H1 (cell line): ENCODE measurements around the gene SEC61B. TPM values are rescaled to one million over a fixed set of nuclear protein-coding genes. Genes with fewer than 3 reads are reported as not detected.

Experiments
- CTCF ChIA-PET: fragments of 300-600 bp; sonication (Branson Sonifier 250); formaldehyde crosslinking; loops from one replicate; lab custom pipeline; 2021; ENCODE audit not compliant: partially characterized antibody; lab: Charles Lee
- POLR2A ChIA-PET: fragments of 300-600 bp; sonication (Branson Sonifier 250); formaldehyde crosslinking; loops from one replicate; lab custom pipeline; 2021; ENCODE audit warnings: inconsistent platforms; ENCODE audit not compliant: partially characterized antibody; lab: Charles Lee
- DNase-seq, 2 experiments: peaks; one replicate each; pipeline versions ENCODE4 v3.0.0 to v3.0.0-alpha.2; 2010 to 2022; ENCODE audit warnings: low spot score in 2 of 2, low read depth in 1 of 2, mixed read lengths in 1 of 2
- FAIRE-seq: peaks from 2 replicates; lab custom pipeline; 2011; peaks lifted over from hg19 to GRCh38; lab: Jason Lieb, UNC
- H2AFZ ChIP-seq: 2 replicates; pipeline ENCODE4 v1.8.1; 2012; ENCODE audit warnings: low read length, inconsistent platforms
- H2AK5ac ChIP-seq: 2 replicates; pipeline ENCODE4 v1.6.1; 2013; ENCODE audit warnings: low read depth, low read length
- H2BK120ac ChIP-seq: replicated peaks from 2 replicates; pipeline ENCODE3; 2013; ENCODE audit warnings: low read depth, low read length, inconsistent platforms
- H2BK12ac ChIP-seq: 2 replicates; pipeline ENCODE4 v1.6.1; 2013; ENCODE audit warnings: low read depth, low read length
- H2BK15ac ChIP-seq: 2 replicates; pipeline ENCODE4 v1.6.1; 2013; ENCODE audit warnings: low read length
- H2BK20ac ChIP-seq: 2 replicates; pipeline ENCODE4 v1.6.1; 2013; ENCODE audit warnings: low read length
- H2BK5ac ChIP-seq: 2 replicates; pipeline ENCODE4 v1.6.1; 2013; ENCODE audit warnings: low read depth, low read length
- H3K14ac ChIP-seq: 2 replicates; pipeline ENCODE4 v1.6.1; 2013; ENCODE audit warnings: inconsistent platforms; ENCODE audit not compliant: insufficient read length
- H3K18ac ChIP-seq: 2 replicates; pipeline ENCODE4 v1.6.1; 2013; ENCODE audit warnings: low read length; ENCODE audit errors: extremely low read depth
- H3K23ac ChIP-seq: 2 replicates; pipeline ENCODE4 v1.6.1; 2013; ENCODE audit warnings: inconsistent platforms; ENCODE audit not compliant: insufficient read length
- H3K23me2 ChIP-seq: 2 replicates; pipeline ENCODE4 v1.6.1; 2013; ENCODE audit warnings: low read depth, low read length
- H3K27ac ChIP-seq: 2 replicates; pipeline ENCODE4 v1.6.1; 2011; ENCODE audit warnings: low read depth, low read length, inconsistent platforms
- H3K27me3 ChIP-seq, 4 experiments: replicated peaks in 1 of 4; 1 replicate in 1 of 4; 2 replicates in 3 of 4; pipeline versions ENCODE4 v1.6.1 to v1.8.1; 2011 to 2013; ENCODE audit warnings: low read length in 3 of 4, mild to moderate bottlenecking in 3 of 4, inconsistent platforms in 2 of 4, mixed read lengths in 2 of 4, moderate library complexity in 1 of 4; ENCODE audit not compliant: control insufficient read depth in 3 of 4, insufficient read depth in 3 of 4; ENCODE audit errors: extremely low read depth in 1 of 4
- H3K36me3 ChIP-seq, 4 experiments: 2 replicates each; pipeline versions ENCODE4 v1.6.1 to v1.8.1; 2011 to 2013; ENCODE audit warnings: mild to moderate bottlenecking in 4 of 4, low read length in 3 of 4, moderate library complexity in 2 of 4, control low read depth in 1 of 4, inconsistent platforms in 1 of 4; ENCODE audit not compliant: insufficient read depth in 4 of 4, control insufficient read depth in 2 of 4
- H3K4ac ChIP-seq: replicated peaks from 2 replicates; pipeline ENCODE3; 2013; ENCODE audit warnings: low read length, low read depth, mixed read lengths, inconsistent platforms; ENCODE audit not compliant: insufficient read length
- H3K4me1 ChIP-seq, 4 experiments: replicated peaks in 1 of 4; 1 replicate in 1 of 4; 2 replicates in 3 of 4; pipeline versions ENCODE4 v1.6.1 to v1.8.1; 2011 to 2013; ENCODE audit warnings: low read length in 3 of 4, inconsistent platforms in 2 of 4, mixed read lengths in 1 of 4; ENCODE audit not compliant: insufficient read depth in 4 of 4, control insufficient read depth in 3 of 4
- H3K4me2 ChIP-seq, 2 experiments: 2 replicates each; pipeline versions ENCODE4 v1.6.1 to v1.8.1; 2011 to 2013; ENCODE audit warnings: low read depth in 2 of 2, low read length in 2 of 2, control low read depth in 1 of 2, inconsistent platforms in 1 of 2, mild to moderate bottlenecking in 1 of 2; ENCODE audit not compliant: insufficient read depth in 1 of 2
- H3K4me3 ChIP-seq, 4 experiments: fragments of 200-600, 300-600 bp in 1 of 4; sonication (generic), shearing (Covaris generic), sonication (Bioruptor Twin) in 1 of 4; 2 replicates each; pipeline versions ENCODE4 v1.5.1 to v1.8.1; 2011 to 2016; ENCODE audit warnings: low read length in 4 of 4, low read depth in 3 of 4, control low read depth in 2 of 4, inconsistent platforms in 2 of 4, mild to moderate bottlenecking in 2 of 4, mixed read lengths in 1 of 4, moderate library complexity in 1 of 4; ENCODE audit not compliant: insufficient read depth in 2 of 4; ENCODE audit errors: extremely low read depth in 1 of 4
- H3K56ac ChIP-seq: replicated peaks from 2 replicates; pipeline ENCODE3; 2013; ENCODE audit warnings: low read depth, mild to moderate bottlenecking, mixed read lengths, low read length, inconsistent platforms; ENCODE audit not compliant: insufficient read length
- H3K79me1 ChIP-seq: 2 replicates; pipeline ENCODE4 v1.6.1; 2013; ENCODE audit warnings: low read depth, low read length, control low read depth
- H3K79me2 ChIP-seq, 2 experiments: 2 replicates each; pipeline versions ENCODE4 v1.6.1 to v1.8.1; 2012 to 2013; ENCODE audit warnings: low read length in 2 of 2, mild to moderate bottlenecking in 2 of 2, inconsistent platforms in 1 of 2; ENCODE audit not compliant: insufficient read depth in 2 of 2, control insufficient read depth in 1 of 2
- H3K9ac ChIP-seq, 4 experiments: replicated peaks in 1 of 4; 1 replicate in 1 of 4; 2 replicates in 3 of 4; pipeline versions ENCODE4 v1.6.1 to v1.8.1; 2011 to 2013; ENCODE audit warnings: low read depth in 3 of 4, low read length in 3 of 4, control low read depth in 2 of 4, mild to moderate bottlenecking in 2 of 4, moderate library complexity in 2 of 4, inconsistent platforms in 1 of 4; ENCODE audit errors: extremely low read depth in 1 of 4
- H3K9me3 ChIP-seq, 2 experiments: 2 replicates each; pipeline versions ENCODE4 v1.6.1 to v1.8.1; 2012 to 2013; ENCODE audit warnings: mild to moderate bottlenecking in 2 of 2, moderate library complexity in 2 of 2, control low read depth in 1 of 2, inconsistent platforms in 1 of 2, low read depth in 1 of 2, low read length in 1 of 2, mixed read lengths in 1 of 2; ENCODE audit not compliant: insufficient read depth in 2 of 2
- H4K20me1 ChIP-seq, 2 experiments: replicated peaks in 1 of 2; 2 replicates each; pipeline versions ENCODE3 to v1.8.1; 2011 to 2013; ENCODE audit warnings: inconsistent platforms in 2 of 2, low read length in 2 of 2, mild to moderate bottlenecking in 1 of 2; ENCODE audit not compliant: insufficient read depth in 2 of 2, control insufficient read depth in 1 of 2
- H4K5ac ChIP-seq: 2 replicates; pipeline ENCODE4 v1.6.1; 2013; ENCODE audit warnings: low read length, low read depth, mixed read lengths, inconsistent platforms; ENCODE audit not compliant: insufficient read length
- H4K8ac ChIP-seq: 2 replicates; pipeline ENCODE4 v1.8.0; 2013; ENCODE audit warnings: mild to moderate bottlenecking, moderate library complexity, low read length, inconsistent platforms; ENCODE audit not compliant: insufficient read depth; ENCODE audit errors: extremely low read depth
- H4K91ac ChIP-seq: replicated peaks from 2 replicates; pipeline ENCODE3; 2013; ENCODE audit warnings: low read length, mixed read lengths, inconsistent platforms; ENCODE audit not compliant: insufficient read length
- GABPA ChIP-seq: IDR thresholded peaks from 2 replicates; pipeline ENCODE4 v1.6.1; 2011; ENCODE audit warnings: mild to moderate bottlenecking, low read length, moderate library complexity, borderline replicate concordance; ENCODE audit not compliant: insufficient read depth
- GTF2F1 ChIP-seq: IDR thresholded peaks from 2 replicates; pipeline ENCODE4 v1.6.1; 2012; ENCODE audit warnings: low read depth, low read length, improper control_type of control experiment, borderline replicate concordance
- MAFK ChIP-seq: IDR thresholded peaks from 2 replicates; pipeline ENCODE4 v1.6.1; 2012; ENCODE audit warnings: low read depth, mild to moderate bottlenecking, improper control_type of control experiment, low read length
- NANOG ChIP-seq: IDR thresholded peaks from 2 replicates; pipeline ENCODE4 v1.6.1; 2011; ENCODE audit warnings: low read length, low read depth, mild to moderate bottlenecking, inconsistent platforms; ENCODE audit not compliant: insufficient read depth, poor library complexity, severe bottlenecking
- RAD21 ChIP-seq, 2 experiments: IDR thresholded peaks in 1 of 2; conservative IDR thresholded peaks in 1 of 2; 2 replicates each; pipeline ENCODE4 v1.6.1; 2011; ENCODE audit warnings: low read depth in 2 of 2, low read length in 2 of 2, improper control_type of control experiment in 1 of 2, inconsistent platforms in 1 of 2, mild to moderate bottlenecking in 1 of 2, moderate library complexity in 1 of 2
- SAP30 ChIP-seq: fragments of 300-600 bp; sonication (generic); IDR thresholded peaks from 2 replicates; pipeline ENCODE4 v1.7.1; 2012; ENCODE audit warnings: low read length, moderate library complexity, mild to moderate bottlenecking, inconsistent platforms; ENCODE audit not compliant: insufficient read depth, insufficient replicate concordance
- TEAD4 ChIP-seq: IDR thresholded peaks from 2 replicates; pipeline ENCODE4 v1.6.1; 2012; ENCODE audit warnings: low read depth, low read length, inconsistent platforms, mixed read lengths
- WGBS, 2 experiments: shearing (Covaris generic) in 1 of 2; methylation state at CpG; one replicate each; pipeline versions ENCODE4 v1.1.6 to v1.1.7; 2013 to 2015; ENCODE audit warnings: low lambda C conversion rate in 2 of 2, mixed read lengths in 2 of 2, inconsistent platforms in 1 of 2, low coverage in 1 of 2, missing lambda C conversion rate in 1 of 2; ENCODE audit not compliant: insufficient replicate concordance in 2 of 2, insufficient coverage in 1 of 2, insufficient read length in 1 of 2; ENCODE audit errors: extremely low coverage in 1 of 2, missing lambda C conversion rate in 1 of 2; 5-methylcytosine and 5-hydroxymethylcytosine counted together
- polyA plus RNA-seq, 7 experiments: library from polyadenylated mRNA; depleted of rRNA in 3 of 7; stranded (reverse) in 5 of 7; unstranded in 2 of 7; fragments of >200 nt in 5 of 7; fragments of 200-250 nt in 2 of 7; gene quantifications; 1 replicate in 5 of 7; 2 replicates in 1 of 7; 4 replicates in 1 of 7; pipeline versions ENCODE4 v1.2.1 to v1.2.3, GENCODE V29; 2011 to 2013; ENCODE audit warnings: missing spikeins in 2 of 7, mixed read lengths in 2 of 7
- total RNA-seq: library from RNA; stranded (reverse); fragmentation: NEBNext Ultra II Directional; extraction: Animal tissue kit (Norgen Biotek cat#: 25700); gene quantifications from 2 replicates; pipeline ENCODE4 v1.2.1, GENCODE V29; 2021

SEC61B gene
- total and polyA plus RNA-seq, 2 of the 8 experiments (the other 6 are each of a cell fraction or from before 2014, with no cell fraction given): 155 to 379 TPM

DNA sequence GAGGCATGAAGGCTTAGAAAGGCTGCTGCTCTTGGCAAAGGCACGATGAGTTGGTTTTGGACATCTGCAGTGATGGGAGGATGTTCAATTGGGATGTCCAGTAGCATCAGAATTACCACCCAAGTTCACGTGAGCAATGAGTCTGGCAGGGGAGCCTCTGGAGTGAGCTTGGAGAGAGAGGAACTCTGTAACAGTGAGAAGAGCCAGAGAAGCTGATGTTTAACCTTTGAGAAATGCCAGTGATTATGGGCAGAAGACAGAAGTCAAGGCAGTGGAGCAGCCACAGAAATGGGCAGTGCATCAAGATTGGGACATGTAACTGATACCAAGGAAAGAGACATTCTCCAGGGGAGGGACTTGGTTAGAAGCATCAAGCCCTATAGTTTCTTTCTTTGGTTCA lies 39.8 kb downstream of the SEC61B start:
- no peak overlapping the region for H3K23ac ChIP-seq
- H3K23me2 ChIP-seq: no peaks in the 10 kb centered on the region
- H4K91ac ChIP-seq: no peak overlapping the region
- no peak overlapping the region for H4K8ac ChIP-seq
- no peak overlapping the region for H2BK12ac ChIP-seq
- no peaks in the 10 kb centered on the region for H3K36me3 ChIP-seq
- no peak overlapping the region for H2AFZ ChIP-seq
- DNase-seq (no peak), FAIRE-seq (no peak)
- H3K9ac ChIP-seq: no peak overlapping the region
- no peak overlapping the region for H4K5ac ChIP-seq
- no peak overlapping the region for H2BK120ac ChIP-seq
- no peak overlapping the region for H3K27ac ChIP-seq
- H3K18ac ChIP-seq: no peak overlapping the region
- H3K14ac ChIP-seq: no peak overlapping the region
- H3K56ac ChIP-seq: no peak overlapping the region
- no peaks in the 10 kb centered on the region for H3K79me1 ChIP-seq
- no peaks in the 10 kb centered on the region for H4K20me1 ChIP-seq
- H3K4me2 ChIP-seq: no peak overlapping the region
- H2BK15ac ChIP-seq: no peak overlapping the region
- no peak overlapping the region for H3K4me3 ChIP-seq
- CTCF ChIA-PET: interaction anchor here (0.6 to 1.5 kb wide), 5 partner anchors 10 to 955 kb away, joined by 3 read pairs; no protein-coding TSS in a partner anchor
- TF ChIP-seq RAD21 (IDR thresholded peaks at IDR 0.05 in 1 of 2, conservative IDR thresholded peaks at IDR 0.05 in 1 of 2; ENCODE audit: low read depth in 2 of 2, low read length in 2 of 2): no peak
- TF ChIP-seq GABPA: no peak
- no peak for TF ChIP-seq NANOG
- no peak for TF ChIP-seq SAP30
- TF ChIP-seq GTF2F1: no peak
- no peak for TF ChIP-seq TEAD4
- no peak for TF ChIP-seq MAFK
- TF ChIP-seq, all 59 proteins: peak for 0
- H3K79me2 ChIP-seq: no peaks in the 10 kb centered on the region
- no peaks in the 10 kb centered on the region for H3K9me3 ChIP-seq
- POLR2A ChIA-PET: no interaction called here
- no peak overlapping the region for H2BK5ac ChIP-seq
- no peak overlapping the region for H3K4ac ChIP-seq
- H3K4me1 ChIP-seq: peaks cover 0 to 6% (median 5%) of the 10 kb centered on the region in 4 experiments; a peak in 5 of 7 replicates
- 0 out of 2 replicates have a peak overlapping the region, but pooled peaks have one; percentile 17 for H2BK20ac ChIP-seq
- H3K27me3 ChIP-seq: no peaks in the 10 kb centered on the region; a peak in 2 of 7 replicates
- no peak overlapping the region for H2AK5ac ChIP-seq
- 92% methylated on average over 2 of the region's 2 CpGs; no CpG with 5 or more reads in 1 of the 2 experiments for WGBS, 2 experiments
